ENCODE data around the gene WDFY4. TPM values are rescaled to one million over a fixed set of nuclear protein-coding genes. Genes with fewer than 3 reads are reported as not detected.

WDFY4 gene
- total RNA-seq, 1 donor from 2014 or later = not detected

DNA sequence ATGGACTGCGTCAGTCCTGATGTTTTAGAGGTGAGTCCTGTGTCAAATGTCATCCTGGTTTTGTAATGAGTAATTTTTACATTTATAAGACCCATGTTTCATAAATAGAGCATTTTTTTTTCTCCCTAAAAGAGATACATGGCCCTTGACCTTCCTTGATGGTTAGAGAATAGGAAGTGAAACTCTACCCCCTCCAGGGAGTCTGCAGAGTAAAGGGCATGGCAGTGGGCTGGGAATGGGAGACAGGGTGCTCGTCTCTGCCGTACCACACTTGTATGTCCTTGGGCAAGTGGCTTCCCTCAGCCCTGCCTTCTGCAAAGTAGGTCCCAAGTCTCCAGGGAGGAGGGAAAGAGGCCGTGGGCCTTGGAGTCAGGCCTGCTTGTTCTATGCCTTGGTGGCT is 63.9 kb downstream of the WDFY4 start:
- DNase-seq (ENCODE audit: extremely low spot score, unreplicated experiment) = peak; percentile 56
- Mint-ChIP-seq H3K36me3 (ENCODE audit: unreplicated experiment) (no peaks in the 10 kb centered on the region), H3K4me1 (ENCODE audit: unreplicated experiment) (no peaks in the 10 kb centered on the region), H3K9me3 (ENCODE audit: unreplicated experiment) (no peaks in the 10 kb centered on the region), H3K4me3 (ENCODE audit: unreplicated experiment) (no peak overlapping the region), H3K27ac (ENCODE audit: unreplicated experiment) (no peak overlapping the region), H3K27me3 (ENCODE audit: unreplicated experiment) (peaks cover 4% of the 10 kb centered on the region)
- TF ChIP-seq, protein P1, sequence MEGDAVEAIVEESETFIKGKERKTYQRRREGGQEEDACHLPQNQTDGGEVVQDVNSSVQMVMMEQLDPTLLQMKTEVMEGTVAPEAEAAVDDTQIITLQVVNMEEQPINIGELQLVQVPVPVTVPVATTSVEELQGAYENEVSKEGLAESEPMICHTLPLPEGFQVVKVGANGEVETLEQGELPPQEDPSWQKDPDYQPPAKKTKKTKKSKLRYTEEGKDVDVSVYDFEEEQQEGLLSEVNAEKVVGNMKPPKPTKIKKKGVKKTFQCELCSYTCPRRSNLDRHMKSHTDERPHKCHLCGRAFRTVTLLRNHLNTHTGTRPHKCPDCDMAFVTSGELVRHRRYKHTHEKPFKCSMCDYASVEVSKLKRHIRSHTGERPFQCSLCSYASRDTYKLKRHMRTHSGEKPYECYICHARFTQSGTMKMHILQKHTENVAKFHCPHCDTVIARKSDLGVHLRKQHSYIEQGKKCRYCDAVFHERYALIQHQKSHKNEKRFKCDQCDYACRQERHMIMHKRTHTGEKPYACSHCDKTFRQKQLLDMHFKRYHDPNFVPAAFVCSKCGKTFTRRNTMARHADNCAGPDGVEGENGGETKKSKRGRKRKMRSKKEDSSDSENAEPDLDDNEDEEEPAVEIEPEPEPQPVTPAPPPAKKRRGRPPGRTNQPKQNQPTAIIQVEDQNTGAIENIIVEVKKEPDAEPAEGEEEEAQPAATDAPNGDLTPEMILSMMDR (IDR thresholded peaks at IDR 0.05) = no peak

DNA sequence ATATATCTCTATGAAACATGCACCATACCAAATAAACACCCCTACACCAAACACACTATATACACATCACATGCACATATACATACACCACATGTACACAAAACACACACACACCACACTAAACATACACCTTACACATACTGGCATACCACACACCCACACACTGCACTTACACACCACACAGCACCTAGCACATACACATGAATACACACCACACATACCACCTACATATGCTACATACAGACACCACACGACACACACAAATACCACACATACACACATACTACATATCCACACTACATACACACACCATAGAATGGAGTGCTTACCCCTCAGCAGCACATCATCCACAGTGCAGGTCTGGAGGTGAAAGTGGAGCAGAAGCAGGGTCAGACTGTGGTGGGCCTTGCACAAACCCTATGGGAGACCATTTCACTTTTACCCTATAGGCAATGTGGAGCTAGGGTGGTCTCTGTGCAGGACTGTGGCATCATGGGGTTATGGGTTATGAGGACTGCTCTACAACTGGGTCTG is 64.6 kb downstream of the WDFY4 start:
- TF ChIP-seq, protein P1 (IDR thresholded peaks at IDR 0.05) = no peak
- Mint-ChIP-seq H3K36me3 (ENCODE audit: unreplicated experiment) (no peaks in the 10 kb centered on the region), H3K9me3 (ENCODE audit: unreplicated experiment) (no peaks in the 10 kb centered on the region), H3K4me3 (ENCODE audit: unreplicated experiment) (no peak overlapping the region), H3K27me3 (ENCODE audit: unreplicated experiment) (peaks cover 7% of the 10 kb centered on the region), H3K4me1 (ENCODE audit: unreplicated experiment) (no peaks in the 10 kb centered on the region), H3K27ac (ENCODE audit: unreplicated experiment) (no peak overlapping the region)
- peak; percentile 67 for DNase-seq (ENCODE audit: extremely low spot score, unreplicated experiment)

DNA sequence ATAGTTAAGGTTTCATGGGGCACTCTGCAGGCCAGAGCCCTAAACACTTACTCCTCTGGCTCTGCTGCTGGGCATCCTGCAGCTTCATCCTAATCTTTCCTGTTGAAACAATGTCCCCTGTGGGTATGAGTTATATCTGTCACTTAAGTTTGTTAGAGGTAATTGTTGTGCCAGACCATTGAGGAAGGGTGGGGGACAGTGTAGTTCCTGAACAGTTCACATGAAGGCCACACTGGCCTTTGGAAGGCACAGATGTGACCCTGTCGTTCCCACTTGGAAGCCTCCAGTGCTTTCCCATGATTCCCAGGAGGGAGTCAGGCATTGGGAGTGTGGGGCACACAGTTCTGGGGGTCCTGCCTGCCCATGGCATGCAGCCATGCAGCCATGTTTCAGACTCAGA is 65.3 kb downstream of the WDFY4 start:
- no peak for DNase-seq (ENCODE audit: extremely low spot score, unreplicated experiment)
- Mint-ChIP-seq H3K27ac (ENCODE audit: unreplicated experiment) (no peak overlapping the region), H3K9me3 (ENCODE audit: unreplicated experiment) (no peaks in the 10 kb centered on the region), H3K4me1 (ENCODE audit: unreplicated experiment) (no peaks in the 10 kb centered on the region), H3K27me3 (ENCODE audit: unreplicated experiment) (peaks cover 7% of the 10 kb centered on the region), H3K36me3 (ENCODE audit: unreplicated experiment) (no peaks in the 10 kb centered on the region), H3K4me3 (ENCODE audit: unreplicated experiment) (no peak overlapping the region)
- TF ChIP-seq, protein P1 (IDR thresholded peaks at IDR 0.05) = no peak

DNA sequence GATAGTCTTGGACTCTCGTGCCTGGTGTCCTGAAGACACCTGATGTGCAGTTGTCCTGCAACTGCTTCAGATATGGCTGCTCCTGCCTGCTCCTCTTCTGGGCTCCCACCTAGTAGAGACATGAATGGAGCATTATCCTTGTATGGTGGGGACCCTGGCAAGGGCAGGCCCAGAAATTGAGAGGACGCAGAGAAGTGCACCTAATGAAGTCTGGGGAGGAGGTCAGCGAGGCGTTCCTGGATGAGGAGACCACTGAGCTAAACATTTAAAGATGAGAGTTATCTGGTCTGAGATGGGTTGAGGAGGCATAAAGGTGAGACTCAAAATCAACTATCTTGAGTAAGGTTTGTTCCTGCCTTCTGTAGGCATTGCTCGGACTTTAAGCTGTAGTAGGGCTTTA is 66.3 kb downstream of the WDFY4 start:
- Mint-ChIP-seq H3K36me3 (ENCODE audit: unreplicated experiment) (no peaks in the 10 kb centered on the region), H3K9me3 (ENCODE audit: unreplicated experiment) (no peaks in the 10 kb centered on the region), H3K27me3 (ENCODE audit: unreplicated experiment) (peaks cover 7% of the 10 kb centered on the region), H3K4me1 (ENCODE audit: unreplicated experiment) (no peaks in the 10 kb centered on the region), H3K27ac (ENCODE audit: unreplicated experiment) (no peak overlapping the region), H3K4me3 (ENCODE audit: unreplicated experiment) (no peak overlapping the region)
- TF ChIP-seq, protein P1 (IDR thresholded peaks at IDR 0.05) = no peak
- peak; percentile 54 for DNase-seq (ENCODE audit: extremely low spot score, unreplicated experiment)

DNA sequence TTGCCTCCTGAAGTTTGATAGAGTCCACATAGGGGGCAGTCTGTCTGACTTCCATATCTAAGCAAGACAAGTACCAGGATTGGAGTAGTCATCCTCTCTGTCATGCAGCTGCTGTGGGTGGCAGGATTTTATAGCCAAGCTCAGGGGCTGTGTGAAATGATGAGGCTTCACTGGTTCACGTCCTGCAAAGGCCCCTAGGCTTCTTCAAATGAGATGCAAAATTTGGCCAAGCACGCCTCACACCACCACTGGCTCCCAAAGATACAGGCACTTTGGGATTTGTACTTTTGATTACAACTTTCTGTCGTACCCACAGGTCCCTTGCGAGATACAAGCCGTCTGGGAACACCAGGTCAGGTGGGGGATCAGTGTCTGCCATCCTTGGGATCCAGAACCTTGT is 67.1 kb downstream of the WDFY4 start:
- DNase-seq (ENCODE audit: extremely low spot score, unreplicated experiment) = peak; percentile 44
- H3K27ac Mint-ChIP-seq (ENCODE audit: unreplicated experiment) = no peak overlapping the region
- peaks cover 7% of the 10 kb centered on the region for H3K27me3 Mint-ChIP-seq (ENCODE audit: unreplicated experiment)
- no peaks in the 10 kb centered on the region for H3K9me3 Mint-ChIP-seq (ENCODE audit: unreplicated experiment)
- no peak overlapping the region for H3K4me3 Mint-ChIP-seq (ENCODE audit: unreplicated experiment)
- no peaks in the 10 kb centered on the region for H3K4me1 Mint-ChIP-seq (ENCODE audit: unreplicated experiment)
- TF ChIP-seq, protein P1 (IDR thresholded peaks at IDR 0.05) = no peak
- H3K36me3 Mint-ChIP-seq (ENCODE audit: unreplicated experiment) = no peaks in the 10 kb centered on the region
